ENCODE results near the gene CEP128.

- TF ChIP-seq POLR2AphosphoS5 (IDR thresholded peaks at IDR 0.05; ENCODE audit: low read depth, low read length) (no peak), TAF1 (IDR thresholded peaks at IDR 0.05; ENCODE audit: low read depth, low read length) (no peak), POLR2A (IDR thresholded peaks at IDR 0.05; ENCODE audit: low read depth, low read length) (no peak), SPI1 (IDR thresholded peaks at IDR 0.05; ENCODE audit: low read depth, low read length) (no peak)
Observed at GRCh38 chr14:80901260-80901659, 40.3 kb downstream of the CEP128 start.
